ENCODE measurements around the gene UROC1. TPM values are rescaled to one million over a fixed set of nuclear protein-coding genes. Genes with fewer than 3 reads are reported as not detected.

The UROC1 gene
- total RNA-seq, 2 donors from 2014 or later, result not detected

DNA sequence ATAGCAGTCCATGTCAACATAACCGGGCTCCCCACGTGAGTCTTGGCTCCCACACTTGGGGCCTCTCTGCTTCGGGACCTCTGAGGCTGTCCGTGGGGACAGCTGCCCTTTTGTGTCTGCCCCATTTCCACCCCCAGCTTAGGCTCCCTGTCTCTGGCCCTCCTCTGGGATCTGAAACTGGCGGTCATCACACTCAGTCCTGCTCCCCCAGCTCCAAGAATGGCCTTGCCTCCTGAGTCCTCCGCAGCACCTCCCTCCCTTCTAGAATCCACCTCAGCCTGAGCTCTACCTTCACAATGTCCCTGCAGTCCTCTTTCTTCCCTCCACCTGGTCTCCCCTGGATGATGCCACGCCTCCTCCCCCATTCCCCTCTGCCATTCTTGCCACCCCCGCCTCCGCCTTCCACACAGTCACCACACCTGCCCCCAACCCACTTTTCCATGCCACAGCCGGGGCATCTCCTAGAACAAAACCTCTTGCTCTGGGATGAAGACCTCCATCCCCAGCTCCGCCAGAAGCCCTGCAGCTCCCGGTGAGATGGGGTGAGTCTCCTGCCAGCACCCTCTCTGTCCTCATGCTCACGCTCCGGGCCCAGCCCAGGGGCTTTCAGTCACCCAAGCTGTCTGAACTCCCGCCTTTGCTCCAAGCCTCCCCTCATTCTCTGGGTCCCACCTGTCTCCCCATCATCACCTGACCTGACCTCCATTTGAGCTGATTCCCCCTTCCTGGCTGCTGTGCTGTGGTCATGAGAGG, 34.9 kb downstream of the UROC1 start:
- Histone ChIP-seq H3K4me1 (no peaks in the 10 kb centered on the region), H3K36me3 (replicated peaks in 1 of 2; ENCODE audit: insufficient read depth in 1 of 2, low read depth in 2 of 2) (no peaks in the 10 kb centered on the region), H3K4me3 (no peak overlapping the region), H3K27me3 (no peaks in the 10 kb centered on the region), H3K27ac (no peak overlapping the region), H3K9me3 (no peaks in the 10 kb centered on the region)
- DNase-seq (peak in 1 of 4 donors; percentile 2), ATAC-seq (no peak)
- TF ChIP-seq, protein P1, sequence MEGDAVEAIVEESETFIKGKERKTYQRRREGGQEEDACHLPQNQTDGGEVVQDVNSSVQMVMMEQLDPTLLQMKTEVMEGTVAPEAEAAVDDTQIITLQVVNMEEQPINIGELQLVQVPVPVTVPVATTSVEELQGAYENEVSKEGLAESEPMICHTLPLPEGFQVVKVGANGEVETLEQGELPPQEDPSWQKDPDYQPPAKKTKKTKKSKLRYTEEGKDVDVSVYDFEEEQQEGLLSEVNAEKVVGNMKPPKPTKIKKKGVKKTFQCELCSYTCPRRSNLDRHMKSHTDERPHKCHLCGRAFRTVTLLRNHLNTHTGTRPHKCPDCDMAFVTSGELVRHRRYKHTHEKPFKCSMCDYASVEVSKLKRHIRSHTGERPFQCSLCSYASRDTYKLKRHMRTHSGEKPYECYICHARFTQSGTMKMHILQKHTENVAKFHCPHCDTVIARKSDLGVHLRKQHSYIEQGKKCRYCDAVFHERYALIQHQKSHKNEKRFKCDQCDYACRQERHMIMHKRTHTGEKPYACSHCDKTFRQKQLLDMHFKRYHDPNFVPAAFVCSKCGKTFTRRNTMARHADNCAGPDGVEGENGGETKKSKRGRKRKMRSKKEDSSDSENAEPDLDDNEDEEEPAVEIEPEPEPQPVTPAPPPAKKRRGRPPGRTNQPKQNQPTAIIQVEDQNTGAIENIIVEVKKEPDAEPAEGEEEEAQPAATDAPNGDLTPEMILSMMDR (IDR thresholded peaks at IDR 0.05), result no peak
- no peak for TF ChIP-seq POLR2A (IDR thresholded peaks at IDR 0.05)
- 79 to 94% methylated on average over 14 to 15 of the region's 15 CpGs for WGBS, 2 donors
- intact Hi-C loops (cut with DNase I), result no loop called here

DNA sequence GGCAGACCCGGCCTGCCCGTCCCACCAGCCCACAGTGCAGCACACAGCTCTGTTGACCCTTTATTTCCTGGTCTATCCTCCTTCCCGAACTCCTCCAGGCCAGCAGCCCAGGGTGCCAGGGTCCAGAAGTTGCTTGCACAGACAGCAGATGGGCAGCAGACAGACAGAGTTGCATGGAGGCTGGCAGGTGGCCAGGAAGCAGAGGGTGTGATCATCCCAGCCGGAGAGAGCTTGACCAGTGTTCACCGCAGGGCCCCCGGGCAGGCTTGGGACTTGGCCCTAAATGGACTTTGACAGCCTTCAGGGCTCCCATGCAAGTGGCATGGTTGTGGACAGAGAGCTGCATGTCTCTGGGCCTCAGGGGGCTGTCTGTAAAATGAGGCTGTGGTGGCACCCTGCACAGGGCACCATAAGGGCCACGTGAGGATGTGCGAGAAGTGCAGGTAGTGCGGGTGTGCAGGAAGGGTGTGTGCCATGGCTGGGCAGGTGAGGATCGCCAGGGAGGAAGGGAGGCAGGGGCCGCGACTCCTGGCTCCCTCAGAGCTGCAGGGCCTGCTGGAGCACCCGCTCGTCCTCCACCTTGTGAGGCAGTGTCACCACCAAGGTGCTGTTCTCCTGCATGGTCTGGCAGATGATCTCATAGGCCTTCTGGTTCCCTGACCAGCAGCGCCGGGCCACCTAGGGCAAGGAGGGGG, 35.6 kb downstream of the UROC1 start:
- H3K4me1 ChIP-seq, result no peaks in the 10 kb centered on the region
- WGBS, 2 donors, result 70 to 82% methylated on average over 8 to 13 of the region's 16 CpGs
- no peak for ATAC-seq
- TF ChIP-seq, protein P1 (IDR thresholded peaks at IDR 0.05), result no peak
- TF ChIP-seq POLR2A (IDR thresholded peaks at IDR 0.05), result no peak
- H3K9me3 ChIP-seq, result no peaks in the 10 kb centered on the region
- H3K27me3 ChIP-seq, result no peaks in the 10 kb centered on the region
- H3K36me3 ChIP-seq (replicated peaks in 1 of 2; ENCODE audit: insufficient read depth in 1 of 2, low read depth in 2 of 2), result no peaks in the 10 kb centered on the region
- peak in 1 of 4 donors; percentile 15 for DNase-seq
- intact Hi-C loops (cut with DNase I), result no loop called here
- H3K4me3 ChIP-seq, result no peak overlapping the region
- no peak overlapping the region for H3K27ac ChIP-seq

GRCh38 chr3:126480861-126481260, 36.7 kb downstream of the UROC1 start:
- ATAC-seq (no peak), DNase-seq (no peak)
- Histone ChIP-seq H3K27ac (no peak overlapping the region), H3K36me3 (replicated peaks in 1 of 2; ENCODE audit: insufficient read depth in 1 of 2, low read depth in 2 of 2) (no peaks in the 10 kb centered on the region), H3K9me3 (no peaks in the 10 kb centered on the region), H3K4me3 (no peak overlapping the region), H3K4me1 (no peaks in the 10 kb centered on the region), H3K27me3 (no peaks in the 10 kb centered on the region)
- intact Hi-C loops (cut with DNase I), result no loop called here
- TF ChIP-seq, protein P1 (IDR thresholded peaks at IDR 0.05), result no peak
- TF ChIP-seq POLR2A (IDR thresholded peaks at IDR 0.05), result no peak
- WGBS, 2 donors, result 72 to 77% methylated on average over 8 of the region's 8 CpGs

DNA sequence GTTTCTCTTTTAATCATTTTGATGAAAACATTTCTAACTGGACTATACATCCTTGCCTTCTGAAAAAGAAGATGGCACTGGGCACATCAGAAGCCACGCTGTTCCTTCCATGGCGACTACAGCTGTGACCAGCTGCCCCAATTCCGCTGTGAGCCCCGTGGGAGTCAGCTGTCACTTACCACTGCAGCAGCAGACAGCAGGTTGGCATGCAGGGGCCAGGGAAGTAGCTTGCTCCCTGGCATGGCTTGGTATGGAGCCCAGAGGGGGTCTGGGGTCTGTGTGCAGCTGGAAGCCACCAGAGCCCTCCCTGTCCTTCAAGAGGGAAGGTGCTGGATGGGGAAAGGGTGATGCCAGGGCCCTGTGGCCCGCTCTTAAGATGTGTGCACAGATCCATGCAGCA, 37.4 kb downstream of the UROC1 start:
- no peaks in the 10 kb centered on the region for H3K9me3 ChIP-seq
- intact Hi-C loops (cut with DNase I), result no loop called here
- H3K4me1 ChIP-seq, result no peaks in the 10 kb centered on the region
- no peaks in the 10 kb centered on the region for H3K36me3 ChIP-seq (replicated peaks in 1 of 2; ENCODE audit: insufficient read depth in 1 of 2, low read depth in 2 of 2)
- TF ChIP-seq POLR2A (IDR thresholded peaks at IDR 0.05), result no peak
- TF ChIP-seq, protein P1 (IDR thresholded peaks at IDR 0.05), result no peak
- DNase-seq, result no peak
- H3K27me3 ChIP-seq, result no peaks in the 10 kb centered on the region
- no peak overlapping the region for H3K4me3 ChIP-seq
- ATAC-seq, result no peak
- WGBS, 2 donors, result 84 to 91% methylated on average over 5 of the region's 5 CpGs
- no peak overlapping the region for H3K27ac ChIP-seq

Data from body of pancreas (tissue), 4 donors.